ENCODE measurements around the gene DPEP2.

GRCh38 chr16:68003031-68003430 is 3.7 kb upstream of the DPEP2 start:
- TF ChIP-seq CTCF (IDR thresholded peaks at IDR 0.05) (no peak), POLR2AphosphoS5 (IDR thresholded peaks at IDR 0.05) (no peak), EP300 (IDR thresholded peaks at IDR 0.05) (no peak), POLR2A (IDR thresholded peaks at IDR 0.05) (no peak)

All from stomach (tissue), 4 donors.